Ectodermal cell (in vitro differentiated cells): ENCODE results near the gene MAB21L4.

Experiments
- H3K27ac ChIP-seq: 2 replicates; pipeline ENCODE4 v1.7.0; 2013; ENCODE audit warnings: mild to moderate bottlenecking, low read depth, low read length; ENCODE audit not compliant: insufficient read depth, poor library complexity, severe bottlenecking
- H3K27me3 ChIP-seq: 2 replicates; pipeline ENCODE4 v1.7.0; 2013; ENCODE audit warnings: mild to moderate bottlenecking, low read length; ENCODE audit not compliant: insufficient read depth, control insufficient read depth, poor library complexity, severe bottlenecking
- H3K36me3 ChIP-seq: one replicate; pipeline ENCODE4 v1.7.0; 2013; ENCODE audit warnings: low read length; ENCODE audit not compliant: control insufficient read depth, insufficient read depth
- H3K4me1 ChIP-seq: one replicate; pipeline ENCODE4 v1.7.0; 2013; ENCODE audit warnings: low read length; ENCODE audit not compliant: control insufficient read depth, insufficient read depth
- H3K4me3 ChIP-seq: 2 replicates; pipeline ENCODE4 v1.7.0; 2013; ENCODE audit warnings: low read depth, low read length, control low read depth; ENCODE audit not compliant: insufficient read depth
- H3K9me3 ChIP-seq: 2 replicates; pipeline ENCODE4 v1.7.0; 2013; ENCODE audit warnings: mild to moderate bottlenecking, low read length, moderate library complexity; ENCODE audit not compliant: control insufficient read depth
- WGBS, 2 experiments: methylation state at CpG; one replicate each; pipeline ENCODE4 v1.1.7; 2013; ENCODE audit warnings: missing lambda C conversion rate in 2 of 2; 5-methylcytosine and 5-hydroxymethylcytosine counted together

Gene MAB21L4

GRCh38 chr2:240886023-240886565 lies 9.9 kb downstream of the MAB21L4 start:
- Histone ChIP-seq H3K4me3 (no peak overlapping the region), H3K27me3 (no peaks in the 10 kb centered on the region), H3K4me1 (no peaks in the 10 kb centered on the region), H3K36me3 (no peaks in the 10 kb centered on the region), H3K27ac (no peak overlapping the region), H3K9me3 (no peaks in the 10 kb centered on the region)
- 87 to 93% methylated on average over 4 to 5 of the region's 5 CpGs for WGBS, 2 experiments

GRCh38 chr2:240885566-240885965 lies 10.4 kb downstream of the MAB21L4 start:
- WGBS, 2 experiments, result 91 to 95% methylated on average over 1 of the region's 1 CpG

GRCh38 chr2:240884745-240885144 lies 11.2 kb downstream of the MAB21L4 start:
- Histone ChIP-seq H3K27ac (no peak overlapping the region), H3K36me3 (no peaks in the 10 kb centered on the region), H3K9me3 (no peaks in the 10 kb centered on the region), H3K27me3 (no peaks in the 10 kb centered on the region), H3K4me1 (no peaks in the 10 kb centered on the region), H3K4me3 (no peak overlapping the region)
- 89 to 93% methylated on average over 3 of the region's 3 CpGs for WGBS, 2 experiments

More at GRCh38 chr2:240885566-240885965, 10.4 kb downstream of the MAB21L4 start:
- H3K27ac ChIP-seq, result no peak overlapping the region
- no peaks in the 10 kb centered on the region for H3K4me1 ChIP-seq
- no peak overlapping the region for H3K4me3 ChIP-seq
- no peaks in the 10 kb centered on the region for H3K36me3 ChIP-seq
- no peaks in the 10 kb centered on the region for H3K27me3 ChIP-seq
- H3K9me3 ChIP-seq, result no peaks in the 10 kb centered on the region

- Histone ChIP-seq H3K9me3 (no peaks in the 10 kb centered on the region), H3K27me3 (no peaks in the 10 kb centered on the region), H3K4me1 (no peaks in the 10 kb centered on the region), H3K4me3 (no peak overlapping the region), H3K27ac (no peak overlapping the region), H3K36me3 (no peaks in the 10 kb centered on the region)
- WGBS, 2 experiments, result 90 to 91% methylated on average over 2 of the region's 2 CpGs
Measured at GRCh38 chr2:240884221-240884620, 11.7 kb downstream of the MAB21L4 start.

- no peak overlapping the region for H3K27ac ChIP-seq
- no peaks in the 10 kb centered on the region for H3K27me3 ChIP-seq
- no peaks in the 10 kb centered on the region for H3K4me1 ChIP-seq
- 88 to 93% methylated on average over 6 of the region's 6 CpGs for WGBS, 2 experiments
- H3K4me3 ChIP-seq, result no peak overlapping the region
- no peaks in the 10 kb centered on the region for H3K36me3 ChIP-seq
- H3K9me3 ChIP-seq, result no peaks in the 10 kb centered on the region
Measured at GRCh38 chr2:240881913-240882312, 14.0 kb downstream of the MAB21L4 start.

GRCh38 chr2:240879105-240879504 lies 16.9 kb downstream of the MAB21L4 start:
- 93% methylated on average over 7 of the region's 7 CpGs for WGBS, 2 experiments
- Histone ChIP-seq H3K27me3 (no peaks in the 10 kb centered on the region), H3K27ac (no peak overlapping the region), H3K4me3 (no peak overlapping the region), H3K9me3 (no peaks in the 10 kb centered on the region), H3K4me1 (no peaks in the 10 kb centered on the region), H3K36me3 (no peaks in the 10 kb centered on the region)

GRCh38 chr2:240878341-240878936 lies 17.5 kb downstream of the MAB21L4 start:
- Histone ChIP-seq H3K27ac (no peak overlapping the region), H3K9me3 (no peaks in the 10 kb centered on the region), H3K4me1 (no peaks in the 10 kb centered on the region), H3K4me3 (no peak overlapping the region), H3K27me3 (no peaks in the 10 kb centered on the region), H3K36me3 (no peaks in the 10 kb centered on the region)
- WGBS, 2 experiments, result 93 to 94% methylated on average over 18 of the region's 18 CpGs

GRCh38 chr2:240877460-240878340 lies 18.3 kb downstream of the MAB21L4 start:
- H3K9me3 ChIP-seq, result no peaks in the 10 kb centered on the region
- WGBS, 2 experiments, result 91 to 92% methylated on average over 40 of the region's 40 CpGs
- H3K27ac ChIP-seq, result no peak overlapping the region

GRCh38 chr2:240876475-240877251 lies 19.3 kb downstream of the MAB21L4 start:
- H3K4me1 ChIP-seq, result no peaks in the 10 kb centered on the region
- no peaks in the 10 kb centered on the region for H3K27me3 ChIP-seq
- WGBS, 2 experiments, result 93% methylated on average over 18 of the region's 18 CpGs
- no peak overlapping the region for H3K4me3 ChIP-seq
- H3K9me3 ChIP-seq, result no peaks in the 10 kb centered on the region
- H3K27ac ChIP-seq, result no peak overlapping the region
- no peaks in the 10 kb centered on the region for H3K36me3 ChIP-seq

More at GRCh38 chr2:240877460-240878340, 18.3 kb downstream of the MAB21L4 start:
- no peaks in the 10 kb centered on the region for H3K4me1 ChIP-seq
- no peaks in the 10 kb centered on the region for H3K27me3 ChIP-seq
- H3K36me3 ChIP-seq, result no peaks in the 10 kb centered on the region
- no peak overlapping the region for H3K4me3 ChIP-seq
